ENCODE results near the gene DHX29. TPM values are rescaled to one million over a fixed set of nuclear protein-coding genes. Genes with fewer than 3 reads are reported as not detected.

Gene DHX29
- total RNA-seq, 1 experiment from 2014 or later, result 24.3 TPM

- Histone ChIP-seq H3K36me3 (ENCODE audit: control insufficient read depth in 1 of 2, insufficient read depth in 2 of 2, low read length in 2 of 2) (peaks cover 7 to 35% of the 10 kb centered on the region in 2 experiments), H3K27ac (ENCODE audit: low read depth, low read length) (no peak overlapping the region), H4K20me1 (ENCODE audit: insufficient read depth) (peaks cover 8% of the 10 kb centered on the region; the same call in 1 of the 2 replicates), H3K9me2 (ENCODE audit: insufficient read depth) (no peaks in the 10 kb centered on the region), H3K4me2 (ENCODE audit: low read length) (no peak overlapping the region), H3K9me3 (ENCODE audit: control insufficient read depth in 1 of 2, insufficient read depth in 1 of 2, low read depth in 1 of 2, low read length in 2 of 2) (no peaks in the 10 kb centered on the region), H3K9ac (ENCODE audit: low read length) (no peak overlapping the region), H3K4me1 (ENCODE audit: control insufficient read depth in 1 of 2, insufficient read depth in 2 of 2, low read length in 2 of 2) (no peaks in the 10 kb centered on the region), H3K4me3 (replicated peaks in 1 of 2; ENCODE audit: low read depth in 1 of 2, low read length in 2 of 2) (no peak overlapping the region), H3K79me2 (ENCODE audit: insufficient read depth, low read length) (peaks cover 99% of the 10 kb centered on the region), H2AFZ (ENCODE audit: low read depth, low read length, poor library complexity, severe bottlenecking) (no peak overlapping the region), H3K27me3 (ENCODE audit: insufficient read depth, low read length) (no peaks in the 10 kb centered on the region)
- TF ChIP-seq REST (IDR thresholded peaks at IDR 0.05; ENCODE audit: low read depth) (no peak), ZNF274 (IDR thresholded peaks at IDR 0.05; ENCODE audit: low read depth, low read length) (no peak), POLR2AphosphoS5 (IDR thresholded peaks at IDR 0.05; ENCODE audit: low read depth, low read length) (no peak), EZH2phosphoT487 (IDR thresholded peaks at IDR 0.05; ENCODE audit: borderline replicate concordance) (no peak), SP1 (IDR thresholded peaks at IDR 0.05; ENCODE audit: low read depth) (no peak), POLR2A (IDR thresholded peaks at IDR 0.05; ENCODE audit: borderline replicate concordance, extremely low read depth, insufficient read depth, insufficient read length) (no peak), SRF (IDR thresholded peaks at IDR 0.05; ENCODE audit: low read depth) (no peak), JUND (IDR thresholded peaks at IDR 0.05) (no peak), CEBPB (IDR thresholded peaks at IDR 0.05; ENCODE audit: low read depth) (no peak), FOSL1 (IDR thresholded peaks at IDR 0.05; ENCODE audit: low read depth) (no peak), ZBTB33 (IDR thresholded peaks at IDR 0.05; ENCODE audit: extremely low read depth, insufficient replicate concordance, low read length) (no peak), MAX (IDR thresholded peaks at IDR 0.05) (no peak), RAD21 (IDR thresholded peaks at IDR 0.05; ENCODE audit: low read depth) (no peak), ZFX (IDR thresholded peaks at IDR 0.05) (no peak), ELF1 (IDR thresholded peaks at IDR 0.05; ENCODE audit: borderline replicate concordance, low read depth) (no peak), ATF3 (IDR thresholded peaks at IDR 0.05) (no peak), CTCF (IDR thresholded peaks at IDR 0.05 in 2 of 3, conservative IDR thresholded peaks at IDR 0.05 in 1 of 3; ENCODE audit: borderline replicate concordance in 1 of 3, insufficient read depth in 1 of 3, low read depth in 2 of 3, low read length in 2 of 3) (no peak), SIN3A (IDR thresholded peaks at IDR 0.05; ENCODE audit: low read depth) (no peak)
- CTCF ChIA-PET, result no interaction called here
- RAD21 ChIA-PET (ENCODE audit: low non-redundant PET in 1 of 2, low total read pairs in 2 of 2, uncharacterized antibody in 2 of 2, unreplicated experiment in 2 of 2), result no interaction called here
- ATAC-seq (no peak), DNase-seq (ENCODE audit: low read depth, low spot score) (no peak)
- intact Hi-C loops (cut with micrococcal nuclease), result no loop called here
- POLR2A ChIA-PET, result no interaction called here
- BruUV-seq (replicated peaks), result no TSS peak
Observed at GRCh38 chr5:55333811-55334210, 26.3 kb upstream of the DHX29 start.

Measured in HCT116 (cell line).